LHCN-M2 (cell line): ENCODE measurements around the gene ISL1. TPM values are rescaled to one million over a fixed set of nuclear protein-coding genes. Genes with fewer than 3 reads are reported as not detected.

Experiments used
- DNase-seq: peaks from one replicate; pipeline ENCODE4 v3.0.0-alpha.2; 2012; ENCODE audit warnings: low read depth
- total RNA-seq: library from RNA; depleted of rRNA; stranded (reverse); fragments of >200 nt; gene quantifications from 2 replicates; pipeline ENCODE4 v1.2.3, GENCODE V29; 2014

The ISL1 gene
- total RNA-seq, 1 experiment from 2014 or later = not detected

GRCh38 chr5:51386916-51387883, 4.0 kb downstream of the ISL1 start:
- no peak for DNase-seq

- no peak for DNase-seq
Observed at GRCh38 chr5:51387884-51388275, 4.6 kb downstream of the ISL1 start.

- no peak for DNase-seq
Observed at GRCh38 chr5:51388488-51389287, 5.4 kb downstream of the ISL1 start.

GRCh38 chr5:51389288-51389576, 6.0 kb downstream of the ISL1 start:
- no peak for DNase-seq

- no peak for DNase-seq
Observed at GRCh38 chr5:51389577-51390463, 6.6 kb downstream of the ISL1 start.

- DNase-seq = no peak
Observed at GRCh38 chr5:51391175-51391574, 7.9 kb downstream of the ISL1 start.

GRCh38 chr5:51392689-51393199, 9.5 kb downstream of the ISL1 start:
- no peak for DNase-seq

- no peak for DNase-seq
Observed at GRCh38 chr5:51394609-51395008, 11.4 kb downstream of the ISL1 start.

GRCh38 chr5:51395245-51395644, 12.0 kb downstream of the ISL1 start:
- no peak for DNase-seq

GRCh38 chr5:51395666-51396356, 12.6 kb downstream of the ISL1 start:
- no peak for DNase-seq

- no peak for DNase-seq
Observed at GRCh38 chr5:51396797-51397196, 13.5 kb downstream of the ISL1 start.

- no peak for DNase-seq
Observed at GRCh38 chr5:51397996-51398395, 14.7 kb downstream of the ISL1 start.

- no peak for DNase-seq
Observed at GRCh38 chr5:51398875-51399642, 15.8 kb downstream of the ISL1 start.

GRCh38 chr5:51399643-51400006, 16.4 kb downstream of the ISL1 start:
- DNase-seq = no peak

GRCh38 chr5:51404255-51404654, 21.0 kb downstream of the ISL1 start:
- DNase-seq = no peak

GRCh38 chr5:51411921-51412325, 28.7 kb downstream of the ISL1 start:
- DNase-seq = no peak

- DNase-seq = no peak
Observed at GRCh38 chr5:51414516-51414915, 31.3 kb downstream of the ISL1 start.

- no peak for DNase-seq
Observed at GRCh38 chr5:51416149-51416548, 32.9 kb downstream of the ISL1 start.

- no peak for DNase-seq
Observed at GRCh38 chr5:51433052-51433710, 49.9 kb downstream of the ISL1 start.

GRCh38 chr5:51439232-51439631, 56.0 kb downstream of the ISL1 start:
- DNase-seq = no peak
